A549 (cell line): ENCODE data around the gene NPW. TPM values are rescaled to one million over a fixed set of nuclear protein-coding genes. Genes with fewer than 3 reads are reported as not detected.

ENCODE experiments used
- ATAC-seq, 2 experiments: fragments of 200-7000 bp in 1 of 2; fragments of >200 bp in 1 of 2; cut with Nextera tagmentation in 1 of 2; cut with Tn5 transposase in 1 of 2; 3 replicates each; pipeline versions ENCODE4 v1.8.0 to v1.9.1; 2018 to 2020; ENCODE audit warnings: mild to moderate bottlenecking in 1 of 2, moderate library complexity in 1 of 2
- CTCF ChIA-PET: fragments of 300-600 bp; sonication (Branson Sonifier 250); formaldehyde crosslinking; extraction: SDS; loops from one replicate; lab custom pipeline; 2021; ENCODE audit warnings: antibody characterized with exemption, inconsistent platforms; lab: Yijun Ruan, JAX
- POLR2A ChIA-PET: fragments of 350-600 bp; formaldehyde crosslinking; extraction: SDS; loops from one replicate; lab custom pipeline; 2021; ENCODE audit warnings: antibody characterized with exemption, inconsistent platforms; lab: Yijun Ruan, JAX
- DNase-seq, 2 experiments: peaks; one replicate each; pipeline versions ENCODE4 v3.0.0 to v3.0.0-alpha.2; 2011 to 2016; ENCODE audit warnings: low read depth in 1 of 2, low spot score in 1 of 2
- FAIRE-seq: peaks from 2 replicates; lab custom pipeline; 2011; peaks lifted over from hg19 to GRCh38; lab: Jason Lieb, UNC
- H3K27ac ChIP-seq, 2 experiments: fragments of >200 bp; sonication (Bioruptor Twin); formaldehyde crosslinking; 3 replicates each; pipeline ENCODE4 v1.5.1; 2016 to 2017
- H3K4me1 ChIP-seq: fragments of >200 bp; sonication (Bioruptor Twin); formaldehyde crosslinking; 3 replicates; pipeline ENCODE4 v1.6.1; 2016
- H3K4me2 ChIP-seq: fragments of >200 bp; sonication (Bioruptor Twin); formaldehyde crosslinking; 3 replicates; pipeline ENCODE4 v1.6.1; 2016
- H3K4me3 ChIP-seq: fragments of >200 bp; sonication (Bioruptor Twin); formaldehyde crosslinking; 3 replicates; pipeline ENCODE4 v1.5.1; 2016
- H3K9me3 ChIP-seq: fragments of >200 bp; sonication (Bioruptor Twin); formaldehyde crosslinking; 3 replicates; pipeline ENCODE4 v1.6.1; 2016
- BHLHE40 ChIP-seq: IDR thresholded peaks from 2 replicates; pipeline ENCODE4 v1.6.1; 2012; ENCODE audit warnings: low read depth, low read length, inconsistent platforms
- CBX2 ChIP-seq: fragments of 200-600 bp; sonication (generic); IDR thresholded peaks from 2 replicates; pipeline ENCODE4 v1.6.1; 2016; ENCODE audit warnings: low read depth, mild to moderate bottlenecking, borderline replicate concordance
- EHF ChIP-seq: fragments of 250-450 bp; sonication (Bioruptor Pico); IDR thresholded peaks from 2 replicates; pipeline ENCODE4 v1.5.0; 2020; ENCODE audit warnings: mild to moderate bottlenecking
- EP300 ChIP-seq, 2 experiments: fragments of >200 bp; sonication (Bioruptor Twin); formaldehyde crosslinking; IDR thresholded peaks; 2 replicates in 1 of 2; 3 replicates in 1 of 2; pipeline ENCODE4 v1.6.1; 2016 to 2017
- FOSL2 ChIP-seq, 2 experiments: fragments of 450-650 bp in 1 of 2; fragments of >200 bp in 1 of 2; sonication (Bioruptor Twin) in 1 of 2; formaldehyde crosslinking; IDR thresholded peaks; 2 replicates each; pipeline versions ENCODE4 v1.5.0 to v1.6.1; 2016 to 2020; ENCODE audit warnings: mild to moderate bottlenecking in 1 of 2, moderate library complexity in 1 of 2
- FOXS1 ChIP-seq: fragments of 250-450 bp; sonication (Bioruptor Pico); IDR thresholded peaks from 2 replicates; pipeline ENCODE4 v1.5.0; 2020; ENCODE audit warnings: mild to moderate bottlenecking, moderate library complexity
- HOXB5 ChIP-seq: fragments of 250-450 bp; sonication (Bioruptor Pico); IDR thresholded peaks from 2 replicates; pipeline ENCODE4 v1.5.0; 2020; ENCODE audit warnings: mild to moderate bottlenecking, moderate library complexity
- JUN ChIP-seq, 2 experiments: fragments of >200 bp; sonication (Bioruptor Twin); formaldehyde crosslinking; IDR thresholded peaks; 2 replicates in 1 of 2; 3 replicates in 1 of 2; pipeline ENCODE4 v1.6.1; 2016 to 2017
- MAZ ChIP-seq: fragments of 150-350 bp; IDR thresholded peaks from 2 replicates; pipeline ENCODE4 v1.6.1; 2014; ENCODE audit warnings: antibody characterized with exemption, low read depth, low read length, borderline replicate concordance
- RAD21 ChIP-seq, 2 experiments: fragments of >200 bp in 1 of 2; sonication (Bioruptor Twin) in 1 of 2; formaldehyde crosslinking in 1 of 2; IDR thresholded peaks in 1 of 2; conservative IDR thresholded peaks in 1 of 2; 2 replicates in 1 of 2; 3 replicates in 1 of 2; pipeline ENCODE4 v1.6.1; 2012 to 2018; ENCODE audit warnings: inconsistent platforms in 1 of 2
- RARB ChIP-seq: fragments of 250-450 bp; sonication (Bioruptor Pico); IDR thresholded peaks from 2 replicates; pipeline ENCODE4 v1.8.0; 2021; ENCODE audit warnings: mild to moderate bottlenecking, moderate library complexity
- TP53 ChIP-seq: fragments of 250-450 bp; sonication (Bioruptor Pico); IDR thresholded peaks from 2 replicates; pipeline ENCODE4 v1.5.0; 2021; ENCODE audit warnings: mild to moderate bottlenecking, moderate library complexity
- ZFP36 ChIP-seq: fragments of 450-650 bp; IDR thresholded peaks from 2 replicates; pipeline ENCODE4 v1.6.1; 2014; ENCODE audit warnings: borderline replicate concordance; ENCODE audit not compliant: partially characterized antibody
- ZNF302 ChIP-seq: fragments of 250-450 bp; sonication (Bioruptor Pico); IDR thresholded peaks from 2 replicates; pipeline ENCODE4 v1.9.0; 2021; ENCODE audit warnings: inconsistent platforms, mild to moderate bottlenecking, moderate library complexity
- WGBS: methylation state at CpG from one replicate; pipeline ENCODE4 v1.1.6; 2017; ENCODE audit errors: missing lambda C conversion rate; 5-methylcytosine and 5-hydroxymethylcytosine counted together
- polyA plus RNA-seq, 4 experiments: library from polyadenylated mRNA; depleted of rRNA in 3 of 4; stranded (reverse); fragments of >200 nt; fragmentation: RNase III in 1 of 4; extraction: RNeasy Plus Mini Kit Qiagen cat#74134 plus additional on column Dnase treatment in 1 of 4; gene quantifications; 2 replicates in 3 of 4; 3 replicates in 1 of 4; pipeline ENCODE4 v1.2.3, GENCODE V29; 2011 to 2017
- TF ChIP-seq, protein P1 (sequence below): IDR thresholded peaks from 2 replicates; pipeline ENCODE4 v1.6.1; 2012
- TF ChIP-seq, protein P2 (sequence below): fragments of 150-350 bp; IDR thresholded peaks from 2 replicates; pipeline ENCODE4 v1.6.1; 2014; ENCODE audit warnings: low read depth, mild to moderate bottlenecking, low read length
- TF ChIP-seq, protein P3 (sequence below): fragments of 250-450 bp; sonication (Bioruptor Pico); IDR thresholded peaks from 2 replicates; pipeline ENCODE4 v1.5.0; 2021; ENCODE audit warnings: mild to moderate bottlenecking, moderate library complexity, borderline replicate concordance

Gene NPW
- polyA plus RNA-seq, 2 of the 4 experiments (the other 2 are of a cell fraction) = 0.26 to 1.0 TPM

DNA sequence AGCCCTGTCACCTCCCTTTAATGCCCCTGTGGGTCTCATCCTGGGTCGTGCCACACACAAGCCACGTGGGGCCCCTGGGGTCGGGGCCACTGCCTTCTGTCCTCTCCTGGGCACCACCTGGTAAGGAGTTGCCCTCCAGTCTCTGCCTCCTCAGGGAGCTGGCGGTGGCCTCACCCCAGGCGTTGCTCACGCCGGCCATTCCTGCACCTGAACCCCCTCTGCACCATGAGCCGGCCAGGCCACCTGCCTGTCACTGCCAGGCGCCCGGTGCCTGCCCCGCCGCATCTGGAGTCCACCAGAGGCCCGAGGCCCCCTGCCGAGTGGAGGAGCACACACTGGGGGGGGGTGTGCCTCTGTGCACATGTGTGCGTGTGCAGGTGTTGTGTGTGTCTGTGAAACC is 17.5 kb downstream of the NPW start:
- FAIRE-seq (no peak), DNase-seq (no peak), ATAC-seq (no peak)
- Histone ChIP-seq H3K27ac (peak overlapping the region; percentile 90 to 93), H3K4me1 (peaks cover 97% of the 10 kb centered on the region), H3K4me2 (no peak overlapping the region), H3K9me3 (no peaks in the 10 kb centered on the region), H3K4me3 (no peak overlapping the region)
- CTCF ChIA-PET = interaction anchor here (0.7 to 3.1 kb wide), 5 partner anchors 14 to 103 kb away, joined by 3 to 20 read pairs (median 4); partner anchors contain the start of gene NPW
- no peak for TF ChIP-seq EHF (CRISPR knock-in tag)
- TF ChIP-seq, protein P1, sequence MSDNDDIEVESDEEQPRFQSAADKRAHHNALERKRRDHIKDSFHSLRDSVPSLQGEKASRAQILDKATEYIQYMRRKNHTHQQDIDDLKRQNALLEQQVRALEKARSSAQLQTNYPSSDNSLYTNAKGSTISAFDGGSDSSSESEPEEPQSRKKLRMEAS = 0 out of 2 replicates have a peak, but pooled peaks have one; percentile 20
- WGBS = 95% methylated on average over 7 of the region's 15 CpGs
- POLR2A ChIA-PET = no interaction called here

DNA sequence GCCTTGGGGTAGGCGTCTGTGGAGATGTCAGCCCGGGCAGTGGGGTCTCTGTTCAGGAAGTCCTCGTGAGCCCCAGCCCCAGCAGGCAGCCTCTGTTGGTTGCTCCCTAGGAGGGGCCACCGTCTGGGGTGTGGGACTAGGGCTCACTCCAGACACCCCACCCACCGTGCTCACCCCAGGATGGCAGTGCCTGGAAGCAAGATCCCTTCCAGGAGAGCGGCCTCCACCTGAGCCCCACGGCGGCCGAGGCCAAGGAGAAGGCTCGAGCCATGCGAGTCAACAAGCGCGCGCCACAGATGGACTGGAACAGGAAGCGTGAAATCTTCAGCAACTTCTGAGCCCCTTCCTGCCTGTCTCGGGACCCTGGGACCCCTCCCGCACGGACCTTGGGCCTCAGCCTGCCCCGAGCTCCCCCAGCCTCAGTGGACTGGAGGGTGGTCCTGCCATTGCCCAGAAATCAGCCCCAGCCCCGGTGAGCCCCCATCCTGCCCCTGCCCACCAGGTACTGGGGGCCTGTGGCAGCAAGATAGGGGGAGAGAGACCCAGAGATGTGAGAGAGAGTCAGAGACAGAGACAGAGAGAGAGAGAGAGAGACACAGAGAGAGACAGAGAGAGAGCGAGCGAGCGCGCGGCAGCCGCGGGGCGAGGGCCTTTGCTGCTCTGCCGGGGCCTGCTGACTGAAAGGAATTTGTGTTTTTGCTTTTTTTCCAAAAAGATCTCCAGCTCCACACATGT is 18.2 kb downstream of the NPW start:
- no peak for FAIRE-seq
- ChIA-PET CTCF (interaction anchor here (0.7 to 4.0 kb wide), 6 partner anchors 8 to 103 kb away, joined by 3 to 25 read pairs (median 4); no protein-coding TSS in a partner anchor), POLR2A (no interaction called here)
- H3K4me1 ChIP-seq = peaks cover 97% of the 10 kb centered on the region
- peak overlapping the region; percentile 90 to 93; a peak in 5 of 6 replicates for H3K27ac ChIP-seq
- no peaks in the 10 kb centered on the region for H3K9me3 ChIP-seq
- DNase-seq = no peak
- no peak overlapping the region for H3K4me2 ChIP-seq
- no peak for TF ChIP-seq CBX2
- no peak for TF ChIP-seq MAZ
- TF ChIP-seq TP53 (CRISPR knock-in tag) = no peak
- TF ChIP-seq, protein P2, sequence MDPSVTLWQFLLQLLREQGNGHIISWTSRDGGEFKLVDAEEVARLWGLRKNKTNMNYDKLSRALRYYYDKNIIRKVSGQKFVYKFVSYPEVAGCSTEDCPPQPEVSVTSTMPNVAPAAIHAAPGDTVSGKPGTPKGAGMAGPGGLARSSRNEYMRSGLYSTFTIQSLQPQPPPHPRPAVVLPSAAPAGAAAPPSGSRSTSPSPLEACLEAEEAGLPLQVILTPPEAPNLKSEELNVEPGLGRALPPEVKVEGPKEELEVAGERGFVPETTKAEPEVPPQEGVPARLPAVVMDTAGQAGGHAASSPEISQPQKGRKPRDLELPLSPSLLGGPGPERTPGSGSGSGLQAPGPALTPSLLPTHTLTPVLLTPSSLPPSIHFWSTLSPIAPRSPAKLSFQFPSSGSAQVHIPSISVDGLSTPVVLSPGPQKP = no peak
- TF ChIP-seq RAD21 (conservative IDR thresholded peaks at IDR 0.05 in 1 of 2, IDR thresholded peaks at IDR 0.05 in 1 of 2) = no peak
- TF ChIP-seq, protein P3, sequence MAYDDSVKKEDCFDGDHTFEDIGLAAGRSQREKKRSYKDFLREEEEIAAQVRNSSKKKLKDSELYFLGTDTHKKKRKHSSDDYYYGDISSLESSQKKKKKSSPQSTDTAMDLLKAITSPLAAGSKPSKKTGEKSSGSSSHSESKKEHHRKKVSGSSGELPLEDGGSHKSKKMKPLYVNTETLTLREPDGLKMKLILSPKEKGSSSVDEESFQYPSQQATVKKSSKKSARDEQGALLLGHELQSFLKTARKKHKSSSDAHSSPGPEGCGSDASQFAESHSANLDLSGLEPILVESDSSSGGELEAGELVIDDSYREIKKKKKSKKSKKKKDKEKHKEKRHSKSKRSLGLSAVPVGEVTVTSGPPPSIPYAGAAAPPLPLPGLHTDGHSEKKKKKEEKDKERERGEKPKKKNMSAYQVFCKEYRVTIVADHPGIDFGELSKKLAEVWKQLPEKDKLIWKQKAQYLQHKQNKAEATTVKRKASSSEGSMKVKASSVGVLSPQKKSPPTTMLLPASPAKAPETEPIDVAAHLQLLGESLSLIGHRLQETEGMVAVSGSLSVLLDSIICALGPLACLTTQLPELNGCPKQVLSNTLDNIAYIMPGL (CRISPR knock-in tag) = no peak
- no peak for TF ChIP-seq EP300 (IDR thresholded peaks at IDR 0.05)
- TF ChIP-seq BHLHE40 = no peak
- TF ChIP-seq FOXS1 (CRISPR knock-in tag) = no peak
- TF ChIP-seq FOSL2 (IDR thresholded peaks at IDR 0.05) = no peak
- no peak for TF ChIP-seq FOSL2 (CRISPR knock-in tag; IDR thresholded peaks at IDR 0.05)
- no peak overlapping the region for H3K4me3 ChIP-seq
- ATAC-seq = no peak
- 95% methylated on average over 29 of the region's 29 CpGs for WGBS

DNA sequence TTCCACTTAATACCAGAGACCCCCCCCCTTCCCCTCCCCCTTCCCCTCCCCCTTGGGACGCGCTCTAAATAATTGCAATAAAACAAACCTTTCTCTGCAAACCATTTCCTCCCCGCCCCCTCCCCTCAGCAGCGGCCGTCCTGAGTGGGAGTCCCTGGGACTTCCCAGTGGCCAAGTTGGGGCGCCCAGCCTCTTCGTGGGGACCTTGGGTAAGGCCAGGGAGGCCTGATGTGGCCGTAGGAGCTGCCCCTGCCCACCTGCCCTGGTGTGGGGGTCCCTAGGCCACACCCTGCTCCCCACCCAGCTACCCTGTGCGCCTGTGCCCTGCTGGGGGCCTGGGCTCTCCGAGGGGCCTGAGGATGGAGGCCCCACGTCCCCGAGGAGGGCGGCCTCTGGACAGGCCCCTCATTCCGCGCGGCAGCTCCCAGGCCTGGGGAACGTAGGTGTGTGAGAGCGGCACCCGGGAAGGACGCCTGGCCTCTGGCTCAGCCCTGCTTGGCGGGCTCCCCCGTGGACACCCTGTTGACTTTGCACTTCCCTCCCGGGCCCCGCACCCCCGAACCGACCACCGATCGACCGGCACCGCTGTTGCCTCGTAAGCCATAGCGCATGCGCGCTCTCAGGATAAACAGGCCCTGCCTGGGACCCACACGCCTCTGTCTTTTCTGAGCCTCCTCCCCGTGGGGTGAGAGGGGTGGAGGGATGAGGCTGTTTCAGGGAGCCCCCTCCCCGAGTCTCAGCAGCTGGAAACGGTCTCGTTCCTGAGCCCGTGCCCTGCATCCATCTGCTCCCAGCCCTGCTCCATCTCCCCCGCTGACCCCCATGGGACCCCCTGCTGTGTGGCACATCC is 19.0 kb downstream of the NPW start:
- 0 out of 5 replicates have a peak, but pooled peaks of 1 of the 2 experiments have one; percentile 3 for TF ChIP-seq JUN (IDR thresholded peaks at IDR 0.05)
- peak; percentile 54; the same call in 1 of the 2 replicates for TF ChIP-seq HOXB5 (CRISPR knock-in tag)
- no peak for TF ChIP-seq RARB (CRISPR knock-in tag)
- TF ChIP-seq EHF (CRISPR knock-in tag) = peak; percentile 73; the same call in 1 of the 2 replicates
- 0 out of 2 replicates have a peak, but pooled peaks have one; percentile 13 for TF ChIP-seq ZNF302 (CRISPR knock-in tag)
- peak; percentile 56; the same call in 1 of the 2 replicates for TF ChIP-seq FOXS1 (CRISPR knock-in tag)
- no peak for TF ChIP-seq ZFP36
- ATAC-seq = no peak
- H3K4me3 ChIP-seq = no peak overlapping the region
- peak overlapping the region; percentile 90 for H3K27ac ChIP-seq
- H3K4me2 ChIP-seq = peak overlapping the region; percentile 73
- ChIA-PET CTCF (interaction anchor here (1.1 to 4.0 kb wide), 9 partner anchors 9 to 102 kb away, joined by 3 to 25 read pairs (median 4); partner anchors contain the start of genes NTHL1 and TSC2), POLR2A (interaction anchor here (0.6 to 1.6 kb wide), 2 partner anchors 9 to 117 kb away, joined by 3 to 7 read pairs; partner anchors contain the start of genes NTHL1, TRAF7 and TSC2)
- H3K9me3 ChIP-seq = no peaks in the 10 kb centered on the region
- peaks cover 97% of the 10 kb centered on the region for H3K4me1 ChIP-seq
- WGBS = 85% methylated on average over 32 of the region's 41 CpGs
- no peak for FAIRE-seq
- DNase-seq = no peak
